HEK293 (cell line): ENCODE measurements around the gene STRC.
"Not testable (repeated sequence)": the region's sequence is repeated elsewhere in the genome, so short reads cannot be mapped to it uniquely, and the experiment has no call there.

Experiments
- CTCF ChIP-seq: fragments of 450-650 bp; formaldehyde crosslinking; IDR thresholded peaks from 2 replicates; pipeline ENCODE4 v1.5.1; 2016; ENCODE audit warnings: missing biosample characterization, missing genetic modification characterization
- TCF7L2 ChIP-seq: IDR thresholded peaks from 2 replicates; pipeline ENCODE4 v1.6.1; 2011; ENCODE audit warnings: low read depth, mild to moderate bottlenecking, inconsistent platforms, low read length, moderate library complexity, borderline replicate concordance
- YY2 ChIP-seq: fragments of 450-650 bp; formaldehyde crosslinking; IDR thresholded peaks from 2 replicates; pipeline ENCODE4 v1.5.1; 2016; ENCODE audit warnings: missing biosample characterization, missing genetic modification characterization
- ZNF10 ChIP-seq: fragments of 450-650 bp; formaldehyde crosslinking; IDR thresholded peaks from 2 replicates; pipeline ENCODE4 v1.5.1; 2017; ENCODE audit warnings: missing biosample characterization, missing genetic modification characterization
- ZNF140 ChIP-seq: fragments of 450-650 bp; formaldehyde crosslinking; IDR thresholded peaks from 2 replicates; pipeline ENCODE4 v1.5.1; 2016; ENCODE audit warnings: missing biosample characterization, missing genetic modification characterization
- ZNF157 ChIP-seq: fragments of 450-650 bp; formaldehyde crosslinking; IDR thresholded peaks from 2 replicates; pipeline ENCODE4 v1.5.1; 2016; ENCODE audit warnings: missing biosample characterization, missing genetic modification characterization
- ZNF239 ChIP-seq: fragments of 450-650 bp; formaldehyde crosslinking; IDR thresholded peaks from 2 replicates; pipeline ENCODE4 v1.5.1; 2016; ENCODE audit warnings: missing biosample characterization, missing genetic modification characterization
- ZNF449 ChIP-seq: fragments of 450-650 bp; formaldehyde crosslinking; IDR thresholded peaks from 2 replicates; pipeline ENCODE4 v1.5.1; 2017; ENCODE audit warnings: missing biosample characterization, mild to moderate bottlenecking, missing genetic modification characterization, moderate library complexity
- ZNF600 ChIP-seq: fragments of 450-650 bp; formaldehyde crosslinking; IDR thresholded peaks from 2 replicates; pipeline ENCODE4 v1.5.1; 2016; ENCODE audit warnings: missing biosample characterization, missing genetic modification characterization
- ZNF660 ChIP-seq: fragments of 450-650 bp; IDR thresholded peaks from 2 replicates; pipeline ENCODE4 v1.5.1; 2018; ENCODE audit warnings: missing biosample characterization, mild to moderate bottlenecking, missing genetic modification characterization
- ZNF670 ChIP-seq: fragments of 450-650 bp; formaldehyde crosslinking; IDR thresholded peaks from 2 replicates; pipeline ENCODE4 v1.5.1; 2016; ENCODE audit warnings: missing biosample characterization, missing genetic modification characterization, low read depth

GRCh38 chr15:43563793-43564192 is 54.8 kb downstream of the STRC start:
- TF ChIP-seq CTCF; ZNF449 (tag by site-specific recombination); YY2 (tag by site-specific recombination); ZNF670 (tag by site-specific recombination); TCF7L2; ZNF600 (tag by site-specific recombination); ZNF660 (tag by site-specific recombination); ZNF140 (tag by site-specific recombination); ZNF157 (tag by site-specific recombination); ZNF10; ZNF239 (tag by site-specific recombination): not testable (repeated sequence)
